Esophagus squamous epithelium (tissue), 4 donors: ENCODE results near the gene TMEM186.

Source experiments
- POLR2A ChIP-seq, 4 donors: fragments of 450-650 bp; IDR thresholded peaks; one replicate each; pipeline ENCODE4 v1.6.1; 2017; ENCODE audit warnings: antibody characterized with exemption in 4 of 4, mild to moderate bottlenecking in 4 of 4, moderate library complexity in 3 of 4
- TF ChIP-seq, protein P1 (sequence below), 6 experiments: fragments of 450-650 bp in 4 of 6; fragments of 200-600 bp in 2 of 6; sonication (generic) in 2 of 6; IDR thresholded peaks; one replicate each; pipeline ENCODE4 v1.5.1; 2016 to 2019; ENCODE audit warnings: antibody characterized with exemption in 6 of 6, mild to moderate bottlenecking in 4 of 6, moderate library complexity in 4 of 6

DNA sequence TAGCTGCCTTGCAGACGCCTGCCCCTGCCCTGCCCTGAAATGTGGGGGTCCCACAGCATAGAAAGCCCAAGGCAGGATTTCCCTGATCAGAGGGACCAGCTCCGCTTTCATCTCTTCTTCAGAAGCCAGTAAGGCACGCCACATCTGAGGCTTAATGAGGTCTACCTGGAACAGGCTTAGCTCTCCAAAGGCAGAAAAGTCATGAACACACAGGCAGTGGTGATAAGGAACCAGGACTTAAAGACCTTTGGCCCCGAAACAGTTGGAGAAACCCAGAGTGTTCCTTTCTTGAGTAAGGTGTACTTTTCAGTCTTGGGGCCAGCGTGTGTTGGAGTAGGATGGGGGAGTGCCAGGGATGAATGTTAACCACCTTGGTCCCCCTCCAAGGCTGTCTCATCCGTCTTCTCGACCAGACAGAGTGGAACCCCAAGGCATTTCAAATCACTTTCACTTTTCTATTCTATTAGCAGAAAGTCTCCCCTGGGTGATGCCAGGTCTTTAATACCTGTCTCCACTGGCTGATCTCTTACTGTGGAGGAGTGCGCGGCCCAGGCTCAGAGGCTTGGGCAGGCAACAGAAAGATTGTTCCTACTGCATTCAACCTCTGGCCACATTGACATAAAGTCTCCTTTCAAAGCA lies 43.9 kb downstream of the TMEM186 start:
- TF ChIP-seq, protein P1, sequence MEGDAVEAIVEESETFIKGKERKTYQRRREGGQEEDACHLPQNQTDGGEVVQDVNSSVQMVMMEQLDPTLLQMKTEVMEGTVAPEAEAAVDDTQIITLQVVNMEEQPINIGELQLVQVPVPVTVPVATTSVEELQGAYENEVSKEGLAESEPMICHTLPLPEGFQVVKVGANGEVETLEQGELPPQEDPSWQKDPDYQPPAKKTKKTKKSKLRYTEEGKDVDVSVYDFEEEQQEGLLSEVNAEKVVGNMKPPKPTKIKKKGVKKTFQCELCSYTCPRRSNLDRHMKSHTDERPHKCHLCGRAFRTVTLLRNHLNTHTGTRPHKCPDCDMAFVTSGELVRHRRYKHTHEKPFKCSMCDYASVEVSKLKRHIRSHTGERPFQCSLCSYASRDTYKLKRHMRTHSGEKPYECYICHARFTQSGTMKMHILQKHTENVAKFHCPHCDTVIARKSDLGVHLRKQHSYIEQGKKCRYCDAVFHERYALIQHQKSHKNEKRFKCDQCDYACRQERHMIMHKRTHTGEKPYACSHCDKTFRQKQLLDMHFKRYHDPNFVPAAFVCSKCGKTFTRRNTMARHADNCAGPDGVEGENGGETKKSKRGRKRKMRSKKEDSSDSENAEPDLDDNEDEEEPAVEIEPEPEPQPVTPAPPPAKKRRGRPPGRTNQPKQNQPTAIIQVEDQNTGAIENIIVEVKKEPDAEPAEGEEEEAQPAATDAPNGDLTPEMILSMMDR (IDR thresholded peaks at IDR 0.05), result no peak
- TF ChIP-seq POLR2A (IDR thresholded peaks at IDR 0.05), result no peak
